CD4-positive, alpha-beta T cell treated with Interleukin-4 for 4 hours (primary cell): Measurements from ENCODE around the gene ZDHHC8.

Experiments used
- DNase-seq: peaks from one replicate; pipeline ENCODE4 v3.0.0-alpha.2; 2020

Gene ZDHHC8

DNA sequence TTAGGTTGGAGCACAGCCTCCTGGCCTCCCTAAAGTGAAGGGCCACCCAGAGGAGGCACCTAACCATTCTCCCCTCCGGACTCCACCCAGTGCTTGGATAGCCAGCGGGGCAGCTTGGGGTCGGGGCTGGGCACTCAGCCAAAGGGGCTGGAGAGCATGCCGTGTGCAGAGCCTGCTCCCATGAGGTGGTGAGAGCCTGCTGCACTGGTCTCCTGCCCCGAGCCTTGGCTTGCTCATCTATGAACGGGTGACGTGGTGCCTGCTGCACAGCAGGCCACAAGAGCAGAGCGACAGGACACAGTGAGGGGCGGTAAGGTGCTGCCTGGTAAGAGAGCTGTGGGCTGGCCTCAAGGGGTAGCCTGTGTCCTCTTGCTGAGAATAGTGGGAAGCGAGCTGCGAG, 33.3 kb downstream of the ZDHHC8 start:
- DNase-seq: no peak

DNA sequence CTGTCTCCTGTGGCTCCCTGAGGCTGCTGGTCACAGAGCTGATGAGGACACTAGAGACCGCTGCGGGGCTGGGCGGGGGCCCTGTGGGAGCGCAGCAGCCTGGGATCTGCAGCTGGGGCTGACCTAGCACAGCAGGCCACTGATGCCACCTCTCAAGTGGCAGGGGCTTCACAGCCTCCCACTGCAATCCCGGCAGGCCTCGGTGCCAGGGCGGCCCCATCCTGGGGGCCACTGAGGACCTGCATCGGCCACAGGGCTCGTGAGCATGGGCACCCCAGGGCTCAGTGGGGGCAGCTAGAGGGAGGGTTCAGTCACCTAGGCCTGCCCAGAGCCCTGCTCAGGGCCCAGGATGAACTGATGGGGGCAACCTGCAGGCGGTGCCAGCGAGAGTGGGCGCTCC, 33.8 kb downstream of the ZDHHC8 start:
- no peak for DNase-seq

GRCh38 chr22:20165913-20166312, 34.3 kb downstream of the ZDHHC8 start:
- DNase-seq: no peak

GRCh38 chr22:20166703-20167102, 35.1 kb downstream of the ZDHHC8 start:
- no peak for DNase-seq

DNA sequence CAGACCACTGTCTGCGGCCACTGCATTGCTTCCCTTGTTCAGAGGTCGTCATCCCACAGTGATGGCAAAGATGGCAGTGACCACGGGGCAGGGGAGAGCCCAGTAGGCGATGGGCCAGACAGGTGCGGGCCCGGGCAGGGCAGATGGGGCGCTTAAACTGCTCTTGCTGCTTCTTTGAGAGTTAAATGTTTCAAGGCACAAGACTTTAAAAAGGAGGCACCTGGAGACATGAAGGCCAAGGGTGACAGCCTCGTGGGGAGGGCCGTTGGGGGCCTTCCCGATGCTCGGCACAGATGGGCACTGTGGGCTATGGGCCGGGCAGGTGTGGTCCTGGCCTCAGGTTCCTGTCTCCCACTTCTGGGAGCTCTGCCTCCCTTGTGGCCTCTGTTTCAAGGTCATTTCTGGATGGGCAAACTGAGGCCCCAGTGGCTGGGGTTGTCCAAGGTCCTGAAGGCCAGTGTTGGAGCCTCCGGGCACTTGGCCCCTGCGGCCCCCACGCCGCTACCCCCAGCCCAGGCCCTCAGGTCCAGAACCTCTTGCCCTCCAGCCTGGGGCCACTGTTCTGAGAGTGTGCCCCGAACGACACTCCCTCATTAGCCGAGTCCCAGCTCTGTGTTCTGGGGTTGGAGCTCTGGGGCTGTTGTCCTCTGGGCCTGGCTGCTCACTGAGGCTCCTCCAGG, 36.2 kb downstream of the ZDHHC8 start:
- no peak for DNase-seq

DNA sequence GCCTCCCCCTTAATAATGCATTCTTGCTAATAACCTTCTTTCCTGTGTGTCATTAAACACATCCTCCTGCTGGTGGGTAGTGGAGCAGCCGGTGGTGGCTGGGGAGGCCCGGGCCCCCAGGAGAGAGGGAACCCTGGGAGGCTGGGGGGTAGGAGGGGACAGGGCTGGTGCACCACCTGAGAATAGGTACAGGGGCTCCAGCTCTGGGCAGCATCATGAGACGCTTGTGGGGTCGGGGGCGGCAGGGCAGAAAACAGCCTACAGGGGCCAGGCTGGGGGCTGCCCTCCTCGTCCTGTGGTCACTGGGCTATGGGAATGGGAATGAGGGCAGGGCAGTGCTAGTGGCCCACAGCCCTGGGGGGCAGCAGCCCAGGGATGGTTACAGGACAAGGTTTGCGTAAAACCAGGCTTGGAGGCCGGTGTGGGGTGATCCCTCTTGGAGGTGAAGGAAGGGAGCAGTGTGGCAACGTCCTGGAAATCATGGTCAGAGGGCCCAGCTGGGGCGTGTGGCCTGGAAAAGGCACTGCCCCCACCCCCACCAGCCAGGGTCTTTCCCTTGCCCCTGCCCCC, 37.7 kb downstream of the ZDHHC8 start:
- DNase-seq: no peak

DNA sequence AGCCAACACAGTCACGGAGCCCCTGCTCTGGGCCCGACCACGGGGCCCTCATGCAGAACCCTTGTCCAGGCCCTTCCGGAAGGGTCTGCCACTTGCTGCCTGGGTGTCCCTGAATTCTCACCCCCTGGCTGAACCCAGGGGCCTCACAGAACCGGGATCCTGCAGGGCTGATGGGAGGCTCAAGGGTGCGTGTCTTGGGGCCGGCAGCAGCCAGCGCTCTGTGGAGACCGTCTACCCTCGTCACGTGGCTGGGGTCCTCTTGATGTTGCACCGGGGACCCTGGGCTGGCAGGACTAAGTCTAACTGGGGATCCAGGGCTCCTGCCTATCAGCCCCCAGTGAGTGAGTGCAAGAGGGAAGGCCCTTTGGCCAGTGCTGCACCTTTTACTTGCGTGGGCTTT, 38.6 kb downstream of the ZDHHC8 start:
- no peak for DNase-seq

- no peak for DNase-seq
Observed at GRCh38 chr22:20171288-20172140, 39.9 kb downstream of the ZDHHC8 start.

DNA sequence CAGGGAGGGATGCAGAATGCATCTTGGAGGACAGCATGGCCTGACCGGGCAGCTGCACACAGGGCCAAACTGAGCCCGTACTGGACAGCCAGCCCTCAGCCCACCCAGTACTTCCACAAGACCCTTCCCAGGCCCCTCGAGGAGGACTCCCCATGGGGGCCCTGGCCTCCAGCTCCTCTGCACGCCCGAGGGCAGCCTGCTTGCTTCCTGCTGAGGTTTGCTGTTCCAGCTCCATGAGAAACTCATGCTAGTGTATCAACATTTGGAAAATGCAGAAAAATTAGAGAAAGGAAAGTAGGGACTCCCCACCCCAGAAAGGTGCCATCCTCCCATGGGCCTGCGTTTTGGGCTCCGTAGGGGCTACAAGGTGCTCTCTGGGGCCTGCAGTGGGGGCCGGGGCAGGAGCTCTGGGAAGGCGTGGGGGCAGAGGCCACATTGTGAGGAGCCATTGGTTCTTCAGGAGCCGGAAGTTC, 40.6 kb downstream of the ZDHHC8 start:
- no peak for DNase-seq

DNA sequence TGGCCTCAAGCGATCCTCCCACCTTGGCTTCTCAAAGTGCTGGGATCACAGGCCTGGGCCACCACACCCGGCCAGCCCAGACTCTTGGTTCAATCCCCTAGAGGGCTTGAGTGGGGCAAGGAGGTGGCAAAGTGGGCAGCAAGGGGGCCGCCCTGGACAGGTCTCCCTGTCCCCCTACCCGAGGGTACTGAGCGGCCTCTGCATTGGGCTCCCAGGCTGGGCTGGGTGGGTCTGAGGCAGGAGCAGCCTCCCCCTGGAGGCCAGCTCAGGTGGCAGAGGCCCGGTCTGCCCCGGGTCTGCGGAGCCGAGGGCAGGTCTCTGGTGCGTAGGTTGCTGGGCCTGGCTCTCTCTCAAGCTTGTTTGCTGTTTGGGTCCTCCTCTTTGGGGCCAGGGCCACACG, 41.6 kb downstream of the ZDHHC8 start:
- no peak for DNase-seq

DNA sequence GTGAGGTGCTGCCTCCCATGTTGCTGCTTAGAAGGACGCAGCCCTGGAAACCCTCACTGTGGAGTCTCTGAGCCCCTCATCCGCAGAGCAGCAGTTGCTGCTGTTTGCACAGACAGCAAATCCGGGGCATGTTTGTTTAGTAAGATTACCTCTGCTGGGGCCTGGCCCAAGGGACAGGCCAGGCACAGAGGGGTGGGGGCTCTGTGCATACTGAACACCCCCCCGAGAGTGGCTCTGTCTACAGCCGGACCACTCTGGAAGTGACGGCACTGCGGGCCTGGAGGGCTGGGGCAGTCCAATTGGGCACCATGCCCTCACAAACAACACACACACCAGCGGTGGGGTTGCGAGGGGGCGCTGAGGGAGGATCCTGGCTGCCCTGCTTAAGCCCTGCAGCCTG, 42.2 kb downstream of the ZDHHC8 start:
- no peak for DNase-seq

DNA sequence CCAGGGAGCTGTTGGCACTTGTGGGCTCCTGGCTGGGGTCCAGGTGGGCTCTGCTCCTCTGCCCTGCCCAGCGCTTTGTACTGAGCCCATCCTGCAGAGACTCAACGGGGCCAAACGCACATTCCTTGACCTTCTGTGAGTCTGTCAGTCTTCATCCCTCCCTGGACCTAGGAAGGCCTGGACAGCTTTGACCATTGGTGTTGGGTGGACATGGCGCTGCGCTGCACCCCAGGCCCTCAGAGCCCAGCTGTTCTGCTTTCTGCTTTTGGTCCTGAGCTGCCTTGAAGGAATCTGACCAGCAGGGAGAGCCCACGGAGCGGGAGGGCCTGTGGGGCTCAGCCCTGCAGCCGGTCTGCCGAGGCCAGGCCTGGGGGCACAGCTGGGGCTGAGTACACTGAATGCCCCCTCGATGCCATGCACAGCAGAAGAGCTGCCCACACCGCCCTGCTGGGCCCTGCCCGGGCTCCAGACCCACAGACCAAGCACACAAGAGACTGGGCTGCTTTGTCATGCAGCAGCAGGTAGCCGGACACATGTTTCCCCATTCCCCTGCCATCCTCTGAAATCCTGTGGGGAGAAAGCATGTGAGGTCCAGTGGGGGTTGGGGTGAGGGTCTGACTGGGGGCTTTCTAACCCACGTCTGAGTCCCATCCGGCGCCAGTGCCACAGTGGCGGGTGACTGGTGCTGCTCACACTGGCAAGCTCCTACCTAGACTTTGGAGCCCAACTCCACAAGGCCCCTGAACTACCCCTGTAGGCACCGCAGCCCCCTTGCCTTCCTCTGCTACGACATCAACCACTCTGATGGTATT, 43.4 kb downstream of the ZDHHC8 start:
- no peak for DNase-seq

DNA sequence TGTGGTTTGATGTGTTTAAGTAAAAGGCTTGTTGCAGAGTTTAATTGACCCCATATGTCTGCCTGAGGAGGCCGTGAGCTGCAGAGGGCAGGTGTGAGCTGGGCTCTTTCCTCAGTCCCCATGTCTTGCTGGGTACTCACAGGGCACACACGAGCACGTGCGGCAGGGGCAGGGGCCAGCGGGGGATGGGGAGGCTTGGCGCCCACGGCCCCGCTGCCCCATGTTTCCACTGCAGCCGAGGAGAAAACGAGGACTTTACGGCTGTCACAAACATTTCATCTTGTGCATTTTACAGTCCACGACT, 43.9 kb downstream of the ZDHHC8 start:
- DNase-seq: no peak

DNA sequence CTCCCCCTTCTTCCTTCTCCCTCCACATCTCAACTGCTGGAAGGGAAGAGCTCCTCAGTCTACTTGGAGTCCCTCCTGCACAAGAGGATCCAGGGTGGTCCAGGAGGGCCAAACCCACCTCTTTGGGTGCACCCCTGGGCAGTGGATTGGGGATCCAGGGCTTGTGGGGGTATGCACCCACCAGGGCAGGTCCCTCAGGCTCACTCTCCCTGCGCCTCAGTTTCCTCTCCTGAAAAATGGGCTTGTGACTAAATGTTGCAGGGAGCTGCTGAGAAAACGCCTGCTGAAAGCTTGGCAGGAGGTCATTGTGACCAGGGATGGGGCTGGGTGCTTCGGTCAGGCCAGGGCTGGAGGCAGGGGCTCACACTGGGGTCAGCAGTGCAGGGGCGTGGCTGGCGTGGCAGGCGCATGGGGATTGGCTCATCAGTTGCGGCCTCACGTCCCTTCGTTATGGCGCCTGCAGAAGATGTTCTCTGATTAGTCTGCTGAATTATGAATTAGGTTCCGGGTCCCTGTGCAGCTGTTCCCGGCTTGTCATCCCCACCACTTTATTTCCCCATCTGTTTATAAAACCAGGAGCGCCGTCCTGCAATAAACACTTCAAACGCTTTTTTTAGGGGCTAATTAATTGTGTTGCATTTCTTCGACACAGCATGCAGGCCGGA, 44.9 kb downstream of the ZDHHC8 start:
- no peak for DNase-seq

GRCh38 chr22:20177217-20177911, 45.8 kb downstream of the ZDHHC8 start:
- DNase-seq: no peak

DNA sequence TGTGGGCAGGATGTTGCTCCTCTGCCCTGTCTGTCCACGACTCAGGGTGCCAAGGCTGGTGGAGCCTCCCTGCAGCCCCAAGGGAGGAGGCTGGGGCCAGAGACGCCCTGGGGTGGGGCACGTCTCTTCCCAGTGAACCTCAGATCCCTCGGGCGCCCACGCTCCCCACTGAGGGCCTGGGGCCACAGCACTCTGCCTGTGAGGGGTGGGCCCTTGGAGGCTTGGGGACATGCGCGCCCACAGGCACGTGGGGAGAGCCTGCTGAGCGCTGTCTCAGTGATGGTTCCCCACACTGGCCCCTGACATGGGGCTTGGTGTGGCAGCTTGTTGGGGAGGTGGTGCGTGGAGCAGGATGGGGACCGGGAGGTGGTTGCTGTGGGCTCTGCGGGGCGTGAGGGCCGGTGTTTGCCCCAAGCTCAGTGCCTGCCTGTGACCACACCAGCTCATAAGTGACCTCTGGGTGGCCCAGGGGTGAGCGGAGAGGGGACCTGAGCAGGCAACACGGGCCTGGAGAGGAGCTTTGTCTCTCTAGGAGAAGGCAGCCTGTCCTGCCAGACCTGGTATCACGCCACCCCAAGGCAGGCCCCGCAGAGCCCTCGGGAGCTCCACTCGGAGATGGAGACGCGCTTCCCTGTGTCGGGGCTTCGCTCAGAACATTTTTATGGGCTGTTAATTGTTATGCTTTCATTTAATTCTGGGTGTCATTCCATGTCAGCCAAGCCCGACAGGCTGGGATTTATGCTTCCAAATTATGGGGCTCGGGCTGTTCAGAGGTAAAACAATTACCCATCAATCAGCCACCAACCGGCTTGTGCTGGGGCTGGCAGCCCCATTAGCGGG, 46.7 kb downstream of the ZDHHC8 start:
- DNase-seq: no peak

GRCh38 chr22:20178915-20179227, 47.3 kb downstream of the ZDHHC8 start:
- DNase-seq: no peak

- no peak for DNase-seq
Observed at GRCh38 chr22:20179455-20180244, 48.0 kb downstream of the ZDHHC8 start.

GRCh38 chr22:20180245-20180630, 48.6 kb downstream of the ZDHHC8 start:
- DNase-seq: no peak

- DNase-seq: no peak
Observed at GRCh38 chr22:20180640-20181039, 49.0 kb downstream of the ZDHHC8 start.
